ENCODE results near the gene HIVEP3.

The HIVEP3 gene

DNA sequence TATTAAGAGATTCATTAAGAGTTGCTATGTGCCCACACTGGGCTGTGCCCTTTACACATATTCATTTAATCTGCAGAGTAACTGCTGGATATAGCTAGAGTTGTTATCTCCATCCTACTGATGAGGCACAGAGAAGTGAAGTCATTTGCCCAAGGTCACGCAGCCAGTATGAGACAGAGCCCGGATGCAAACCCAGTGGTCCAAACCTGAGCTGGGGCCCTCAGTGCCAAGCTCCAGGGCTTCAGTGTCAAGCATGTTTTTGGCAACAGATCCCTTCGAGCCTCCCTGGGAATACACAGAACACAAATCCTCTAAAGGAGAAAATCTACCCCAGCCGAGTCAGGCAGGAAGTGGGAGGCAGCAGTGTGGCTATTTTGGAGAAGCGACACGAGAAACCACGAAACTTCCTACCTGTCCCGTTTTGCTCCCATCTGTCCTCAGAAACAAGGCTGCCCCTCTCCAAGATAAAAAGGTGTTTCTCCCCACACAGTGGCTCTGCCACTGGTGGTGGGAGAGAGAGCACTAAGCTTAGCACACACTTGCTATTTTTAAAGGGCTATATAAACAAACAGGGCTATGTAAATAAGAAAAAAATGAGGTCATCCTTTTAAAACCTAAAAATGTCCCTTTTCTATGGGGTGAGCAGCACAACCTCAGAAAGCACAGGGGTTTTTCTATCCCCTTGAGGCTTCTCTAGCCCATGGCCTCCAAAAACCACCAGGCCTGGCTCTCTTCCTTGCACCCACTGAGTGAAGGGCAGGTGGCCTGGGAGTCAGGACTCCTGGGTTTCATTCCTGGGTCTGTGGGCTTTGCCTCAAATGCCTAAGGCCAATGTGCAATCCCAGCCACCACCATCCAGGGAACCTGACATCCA is 295.6 kb downstream of the HIVEP3 start:
- DNase-seq: no peak

DNA sequence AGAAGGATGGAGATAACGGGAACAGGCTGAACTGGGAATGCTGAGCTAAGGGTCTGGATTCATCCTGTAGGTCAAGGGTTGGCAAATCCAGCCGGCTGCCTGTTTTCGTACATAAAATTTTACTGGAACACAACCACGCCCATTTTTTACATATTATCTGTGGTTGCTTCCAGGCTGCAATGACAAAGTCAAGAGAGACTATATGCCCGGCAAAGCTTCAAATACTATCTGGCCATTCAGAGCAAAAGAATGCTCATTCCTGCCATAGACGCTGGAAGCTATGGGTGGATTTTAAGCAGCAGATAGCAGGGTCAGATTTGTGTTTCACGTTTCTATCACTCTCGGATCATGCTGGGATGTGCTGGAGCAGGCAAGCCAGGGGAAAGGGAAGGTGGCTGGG is 296.3 kb downstream of the HIVEP3 start:
- no peak for DNase-seq

DNA sequence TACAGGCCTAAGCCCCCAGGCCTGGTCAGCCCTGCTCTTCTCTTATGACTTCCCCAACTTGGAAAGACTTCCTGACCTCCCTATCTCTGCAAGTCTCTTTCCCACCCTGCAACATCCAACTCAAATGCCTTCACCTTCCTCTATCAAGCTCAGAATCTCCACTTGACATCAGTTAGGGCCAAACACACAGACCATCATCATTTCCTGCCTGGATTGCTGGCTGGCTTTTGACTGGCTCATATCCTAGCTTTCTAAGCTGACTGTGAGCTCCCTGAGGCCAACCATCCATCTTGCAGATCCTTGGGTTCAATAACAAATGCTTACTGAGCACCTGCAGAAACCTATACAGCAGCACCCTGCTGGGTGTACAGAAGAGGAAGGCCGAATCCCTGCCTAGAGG is 296.9 kb downstream of the HIVEP3 start:
- no peak for DNase-seq

DNA sequence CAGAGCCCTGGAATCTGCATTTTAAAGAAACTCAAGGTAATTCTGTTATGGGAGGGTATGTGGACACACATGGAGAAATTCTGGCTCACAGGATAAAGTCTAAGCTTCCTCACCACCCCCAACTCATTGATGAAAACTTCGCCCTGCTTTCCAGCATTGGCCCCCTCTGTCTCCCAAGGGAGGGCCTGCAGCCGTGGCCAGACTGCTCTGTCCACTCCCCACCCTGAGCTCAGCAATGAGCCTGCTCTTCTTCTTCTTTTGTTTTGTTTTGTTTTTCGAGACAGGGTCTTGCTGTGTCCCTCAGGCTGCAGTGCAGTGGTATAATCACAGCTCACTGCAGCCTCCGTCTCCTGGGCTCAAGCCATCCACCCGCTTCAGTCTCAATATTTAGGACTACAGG is 297.5 kb downstream of the HIVEP3 start:
- no peak for DNase-seq

DNA sequence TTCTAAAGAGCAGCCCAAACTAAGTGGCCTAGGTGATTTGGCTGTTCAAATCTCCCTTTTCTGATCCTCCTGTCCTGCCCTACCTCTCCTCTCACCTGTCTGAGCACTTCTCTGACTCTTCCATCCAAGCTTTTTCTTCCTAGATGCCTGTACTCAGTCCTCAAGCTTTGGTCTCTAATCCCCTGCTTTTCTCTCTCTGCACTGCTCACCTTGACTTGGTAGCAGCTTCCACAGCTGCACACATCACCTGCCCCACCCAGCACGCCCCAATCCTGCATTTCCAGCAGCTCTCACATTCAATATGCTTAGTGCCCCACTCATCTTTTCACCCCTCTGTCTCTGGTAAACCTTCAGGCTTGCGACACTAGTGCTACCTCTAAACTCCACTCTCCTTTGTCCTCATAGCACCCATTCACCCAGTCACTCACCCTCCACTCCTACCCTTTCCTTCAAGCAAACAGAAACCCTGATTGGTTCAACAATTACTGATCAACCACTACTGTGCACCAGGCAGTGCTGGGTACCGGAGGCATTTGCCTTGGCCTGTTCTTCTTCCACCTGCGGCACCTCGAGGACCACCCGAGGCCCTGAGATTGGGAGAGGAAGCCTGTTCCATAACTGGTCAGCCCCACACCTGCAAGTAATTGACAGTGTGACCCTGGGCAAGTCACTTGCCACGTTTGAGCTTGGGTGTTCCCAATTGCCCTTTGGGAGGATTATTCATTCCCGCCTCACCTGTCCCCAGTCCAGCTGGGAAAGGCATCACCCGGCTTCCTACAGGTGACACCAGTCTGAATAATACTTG is 298.2 kb downstream of the HIVEP3 start:
- no peak for DNase-seq

DNA sequence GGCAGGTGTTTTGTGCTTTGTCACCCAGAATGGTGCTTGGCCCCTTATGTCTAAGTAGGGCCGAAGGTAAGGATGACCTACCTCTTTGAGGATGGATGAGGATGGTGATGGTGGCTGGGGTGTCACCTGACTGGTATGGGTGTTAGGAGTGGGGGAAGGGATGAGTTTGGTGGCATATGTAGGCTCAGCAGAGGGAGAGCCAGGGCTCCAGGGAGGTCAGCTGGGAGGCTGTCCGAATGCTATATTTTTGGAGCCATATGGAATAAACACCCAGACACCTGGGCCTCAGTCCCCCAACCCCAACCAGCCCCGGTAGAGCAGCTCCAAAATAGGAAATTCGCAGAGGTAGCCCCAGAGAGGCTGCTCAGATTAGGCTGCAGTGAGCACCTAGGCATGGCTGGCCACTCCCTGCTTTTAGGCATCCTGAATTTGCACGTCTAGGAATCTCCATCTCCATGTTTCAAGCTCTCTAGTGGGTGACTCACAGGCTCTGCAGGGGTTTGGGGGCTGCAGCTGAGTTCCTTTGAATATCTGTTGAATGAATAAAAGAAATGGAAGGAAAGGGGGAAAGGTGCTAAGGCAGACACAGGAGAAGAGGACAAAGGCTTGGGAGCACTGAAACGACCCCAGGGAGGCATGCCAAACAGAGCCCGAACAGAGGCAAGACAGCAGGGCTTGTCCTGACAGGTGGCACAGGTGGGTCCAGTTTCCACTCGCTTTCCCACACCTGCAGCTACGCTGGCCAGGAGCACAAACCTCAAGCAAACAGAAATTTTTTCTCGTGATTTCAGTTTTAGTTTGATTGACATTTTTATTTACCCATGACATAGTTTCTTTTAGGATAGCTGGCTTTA is 299.0 kb downstream of the HIVEP3 start:
- no peak for DNase-seq

DNA sequence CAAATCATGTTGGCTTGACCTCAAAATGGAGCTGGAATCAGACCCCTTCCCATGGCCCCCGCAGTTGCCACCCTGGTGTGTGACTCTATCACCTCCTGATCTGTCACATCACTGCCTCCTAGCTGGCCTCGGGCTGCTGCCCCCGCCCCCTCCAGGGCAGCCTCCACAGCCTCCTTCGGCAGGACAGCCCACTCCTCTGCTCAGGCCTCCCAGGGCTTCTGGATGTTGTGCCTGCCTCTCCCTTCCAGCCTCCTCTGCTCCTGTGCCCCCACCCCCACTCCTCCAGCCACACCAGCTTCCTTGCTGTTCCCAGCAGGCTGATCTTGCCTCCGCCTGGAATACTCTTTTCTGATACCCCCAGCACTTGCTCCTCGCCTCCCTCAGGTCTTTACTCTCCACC is 299.9 kb downstream of the HIVEP3 start:
- DNase-seq: no peak

DNA sequence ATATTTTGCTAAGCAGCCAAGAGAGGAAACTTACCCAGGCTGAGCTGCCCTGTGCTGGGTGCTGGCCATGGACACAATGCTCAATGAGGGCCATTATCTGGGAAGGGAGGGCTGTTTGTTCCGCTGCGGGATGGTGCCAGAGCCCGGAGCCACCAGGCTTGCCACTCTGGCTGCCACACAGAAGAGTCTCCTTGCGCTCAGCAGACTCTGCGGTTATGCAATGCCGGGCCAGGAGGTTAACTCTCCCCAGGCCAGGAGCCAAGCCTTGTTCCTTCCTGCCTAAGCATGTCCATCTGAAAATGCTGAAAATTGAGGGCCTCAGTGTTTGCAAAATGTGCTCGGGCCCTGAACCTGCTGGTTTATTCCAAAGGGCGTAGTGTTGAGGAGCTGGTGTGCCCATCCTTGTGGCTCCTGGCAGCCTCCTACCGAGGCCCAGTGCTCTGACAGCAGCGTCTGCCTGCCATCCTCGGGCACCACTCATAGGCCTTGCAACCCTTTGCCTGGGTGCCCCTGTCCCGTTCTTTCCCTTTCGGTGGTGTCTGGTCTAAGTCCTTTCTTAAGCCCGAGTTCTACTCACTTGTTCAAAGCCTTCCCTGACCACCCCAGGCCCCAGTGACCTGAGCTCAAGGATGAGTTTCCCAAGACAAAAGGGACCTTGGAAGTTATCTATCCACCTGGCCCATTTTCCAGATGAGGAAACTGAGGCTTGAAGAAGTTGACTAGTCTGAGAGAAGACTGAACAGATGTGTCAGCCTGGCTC is 300.5 kb downstream of the HIVEP3 start:
- no peak for DNase-seq

DNA sequence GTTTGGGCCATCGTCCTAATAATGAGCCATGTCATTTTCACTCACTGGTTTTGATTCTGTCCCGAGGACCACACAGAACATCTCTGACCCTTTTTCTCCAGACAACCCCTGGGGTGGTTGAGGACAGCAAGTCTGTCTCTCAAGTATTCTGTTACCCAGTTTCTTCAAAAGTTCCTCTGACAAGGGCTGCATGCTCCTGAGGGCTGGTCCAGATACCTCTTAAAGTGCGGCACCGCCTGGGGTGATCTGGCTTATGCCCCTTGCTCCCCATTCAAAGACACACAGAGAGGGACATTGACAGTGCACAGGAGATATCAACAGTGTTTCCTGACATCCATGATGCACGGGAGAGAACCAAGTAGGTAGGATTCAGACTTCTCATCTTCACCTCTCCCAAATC is 301.4 kb downstream of the HIVEP3 start:
- no peak for DNase-seq

DNA sequence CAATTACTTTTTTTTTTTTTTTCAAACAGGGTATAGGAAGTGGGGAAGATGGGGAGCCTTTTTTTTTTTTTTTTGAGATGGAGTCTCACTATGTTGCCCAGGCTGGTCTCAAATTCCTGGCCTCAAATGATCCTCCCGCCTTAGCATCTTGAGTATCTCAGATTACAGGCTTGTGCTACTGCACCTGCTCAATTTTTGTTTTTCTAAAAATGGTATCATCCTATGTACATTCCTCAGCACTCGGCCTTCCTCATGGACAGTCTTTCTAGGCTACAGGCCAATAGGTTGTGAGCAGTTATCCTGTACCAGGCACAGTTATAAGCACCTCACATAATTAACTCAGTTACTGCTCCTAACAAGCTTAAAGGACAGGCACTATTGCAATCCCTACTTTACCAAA is 302.2 kb downstream of the HIVEP3 start:
- DNase-seq: no peak

DNA sequence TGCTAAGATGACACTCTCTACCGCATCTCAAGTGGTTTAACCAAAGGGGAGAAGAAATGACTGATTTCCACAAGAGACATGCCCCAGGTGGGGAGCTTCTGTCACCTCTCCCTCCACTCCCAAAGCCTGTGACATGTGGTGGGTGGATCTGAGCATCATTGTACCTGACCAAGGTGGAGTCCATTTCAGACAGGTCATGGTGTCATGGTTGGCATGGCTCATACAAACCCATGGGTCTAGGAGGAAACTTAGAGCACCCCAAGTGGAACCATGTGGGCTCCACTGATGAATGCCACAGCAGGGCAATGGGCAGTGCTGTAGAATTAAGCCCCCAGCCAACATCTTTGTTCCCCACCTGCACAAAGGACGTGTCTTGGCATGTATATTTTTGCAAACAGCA is 302.7 kb downstream of the HIVEP3 start:
- DNase-seq: no peak

DNA sequence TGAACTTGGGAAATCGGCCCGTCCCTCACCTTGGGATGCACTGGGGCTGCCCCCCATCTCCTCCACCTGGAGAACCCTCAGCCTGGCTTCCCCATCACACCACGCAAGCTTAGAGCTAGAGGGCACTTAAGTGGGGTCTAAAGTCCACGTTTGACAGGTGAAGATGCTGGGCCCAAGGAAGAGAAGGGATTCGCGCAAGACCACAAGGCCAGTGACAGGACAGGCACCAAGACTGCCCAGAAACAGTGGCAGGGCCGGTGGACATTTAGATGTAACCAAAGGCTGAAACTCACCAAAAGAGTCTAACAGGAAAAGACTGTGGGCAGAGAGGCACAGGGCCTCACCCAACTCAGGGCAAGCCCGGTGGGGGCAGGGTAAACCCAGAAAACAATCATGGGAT is 303.4 kb downstream of the HIVEP3 start:
- DNase-seq: no peak

DNA sequence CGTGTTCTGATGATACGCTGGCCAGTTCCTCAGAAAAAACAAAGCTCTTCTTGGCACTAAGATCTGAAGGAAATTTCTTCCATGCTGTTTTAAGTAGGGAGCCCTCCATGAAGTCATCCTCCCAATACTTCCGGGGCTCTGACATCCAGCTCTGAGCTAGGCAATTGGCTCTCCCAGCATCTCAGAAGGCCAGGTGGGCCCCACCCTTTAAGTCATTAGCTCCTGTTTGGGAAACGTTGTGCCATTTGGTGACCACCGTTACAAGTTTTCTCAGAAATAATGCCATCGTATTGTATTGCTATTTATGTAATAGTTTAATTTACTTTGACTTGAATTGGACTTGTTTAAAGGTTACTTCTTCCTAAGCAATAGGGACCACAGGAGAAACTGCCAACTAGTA is 303.9 kb downstream of the HIVEP3 start:
- DNase-seq: no peak

DNA sequence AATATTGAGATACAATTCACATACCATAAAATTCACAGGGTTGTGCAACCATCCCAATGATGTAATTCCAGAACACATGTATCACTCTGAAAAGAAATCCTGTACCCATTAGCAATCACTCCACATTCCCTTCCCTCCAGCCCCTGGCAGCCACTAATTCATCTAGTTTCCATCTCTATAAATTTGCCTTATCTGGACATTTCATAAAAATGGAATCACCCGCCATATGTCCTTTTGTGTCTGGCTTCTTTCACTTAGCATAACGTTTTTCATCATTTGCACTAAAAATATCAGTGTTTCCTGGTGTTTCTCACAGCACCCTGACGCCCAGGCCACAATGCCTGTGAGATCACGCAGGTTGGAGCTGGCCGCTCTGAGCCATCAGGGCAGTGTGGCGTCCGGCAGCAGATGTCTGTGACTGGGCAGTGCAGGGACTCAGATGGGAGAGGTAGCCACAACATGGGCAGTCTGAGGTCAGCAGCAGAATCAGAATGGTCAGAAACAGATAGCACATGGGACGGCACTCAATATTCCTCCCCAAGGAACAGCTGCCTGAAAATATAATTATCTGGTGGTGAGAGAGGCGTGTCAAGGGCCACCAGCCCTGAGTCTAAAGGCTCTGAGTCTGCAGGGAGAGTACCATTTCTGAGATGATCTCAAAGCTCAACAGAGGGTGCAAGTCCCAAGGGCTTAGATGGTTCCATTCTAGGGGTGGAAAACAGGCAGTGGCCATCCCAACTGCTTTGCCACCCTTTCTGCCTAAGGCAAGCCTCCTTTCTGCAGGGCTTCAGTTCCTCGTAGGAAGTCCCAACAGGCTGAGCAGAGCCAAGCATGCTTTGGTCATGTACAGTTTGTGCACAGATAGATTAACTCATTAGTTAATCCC is 304.8 kb downstream of the HIVEP3 start:
- no peak for DNase-seq

DNA sequence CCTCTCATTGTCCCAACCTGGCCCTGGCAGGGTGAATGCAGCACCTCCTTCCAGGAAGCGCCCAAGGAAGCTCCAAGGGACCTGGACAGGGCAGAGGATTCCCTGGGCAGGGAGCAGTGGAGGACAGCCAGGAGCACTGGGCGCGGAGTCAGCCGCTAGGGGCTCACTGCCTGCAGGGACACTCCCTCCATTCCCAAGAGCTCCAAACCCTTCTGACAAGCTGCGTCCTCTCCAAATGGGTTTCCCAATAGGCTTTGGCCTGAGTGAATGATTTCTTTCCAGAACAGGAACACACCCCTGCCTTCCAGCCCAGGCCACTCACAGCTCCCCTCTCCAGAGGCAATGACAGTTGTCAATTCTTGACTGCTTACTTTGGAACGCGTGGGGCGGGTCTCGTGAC is 305.8 kb downstream of the HIVEP3 start:
- no peak for DNase-seq

DNA sequence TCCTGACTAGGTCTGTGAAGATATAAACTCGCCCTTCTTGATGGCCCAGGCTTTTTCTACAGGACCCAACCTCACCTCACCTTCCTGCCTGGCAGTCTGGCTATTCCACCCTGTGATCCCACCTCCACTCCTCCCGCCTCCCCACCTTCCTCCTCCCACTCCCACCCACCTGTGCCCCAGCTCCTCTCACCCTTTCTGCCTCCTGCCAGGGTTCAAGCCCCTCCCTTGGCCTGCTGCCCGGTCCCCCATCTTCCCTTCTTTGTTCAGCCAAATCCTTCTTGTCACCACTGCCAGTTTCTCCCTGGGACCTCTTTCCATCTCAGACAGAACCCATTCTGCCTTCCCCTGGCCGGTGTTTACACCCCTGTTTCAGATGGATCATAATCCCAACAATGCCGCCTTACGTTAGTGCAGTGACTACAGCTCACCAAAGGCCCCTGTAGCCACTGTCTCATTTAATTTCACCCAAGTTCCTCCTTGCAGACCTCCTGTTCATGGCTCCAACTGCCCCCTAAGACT is 306.7 kb downstream of the HIVEP3 start:
- no peak for DNase-seq

DNA sequence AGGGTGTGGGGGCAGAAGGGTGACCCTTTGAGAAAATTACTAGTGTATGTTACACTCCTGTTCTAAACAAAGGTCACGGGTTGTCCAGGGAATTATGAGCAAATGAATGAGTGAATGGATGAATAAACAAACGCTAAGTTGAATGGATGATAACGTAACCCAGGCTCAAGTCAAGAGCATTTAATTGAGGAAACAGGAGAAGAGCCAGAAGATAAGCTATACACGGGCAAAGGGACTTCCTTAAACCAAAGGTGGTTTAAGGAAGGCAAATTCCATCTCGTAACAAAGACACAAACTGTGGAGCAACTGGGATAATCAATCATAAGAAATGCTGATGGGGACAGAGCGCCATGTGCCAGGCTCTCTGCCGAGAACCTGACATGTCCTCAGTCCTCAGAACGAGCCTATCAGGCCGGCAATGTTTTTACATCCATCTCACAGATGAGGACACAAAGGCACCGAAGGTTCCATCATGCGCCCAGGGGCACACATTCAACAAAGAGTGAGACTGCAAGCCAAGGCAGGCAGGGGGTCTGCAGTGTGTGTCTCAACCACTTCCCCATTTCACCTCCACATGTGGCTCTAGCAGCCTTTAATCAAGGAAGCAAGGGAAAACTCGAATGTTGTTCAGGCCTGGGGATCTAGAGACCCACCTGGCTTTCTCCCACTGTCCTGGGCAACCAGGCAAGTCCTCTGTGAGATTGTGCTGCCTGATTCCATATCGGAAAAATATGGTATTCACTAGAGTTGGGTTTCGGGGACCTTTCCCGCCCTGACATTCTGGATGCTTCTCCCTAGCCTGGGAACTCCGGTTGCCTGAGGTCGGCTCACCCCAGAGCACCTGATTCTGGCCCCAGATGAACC is 307.4 kb downstream of the HIVEP3 start:
- no peak for DNase-seq

DNA sequence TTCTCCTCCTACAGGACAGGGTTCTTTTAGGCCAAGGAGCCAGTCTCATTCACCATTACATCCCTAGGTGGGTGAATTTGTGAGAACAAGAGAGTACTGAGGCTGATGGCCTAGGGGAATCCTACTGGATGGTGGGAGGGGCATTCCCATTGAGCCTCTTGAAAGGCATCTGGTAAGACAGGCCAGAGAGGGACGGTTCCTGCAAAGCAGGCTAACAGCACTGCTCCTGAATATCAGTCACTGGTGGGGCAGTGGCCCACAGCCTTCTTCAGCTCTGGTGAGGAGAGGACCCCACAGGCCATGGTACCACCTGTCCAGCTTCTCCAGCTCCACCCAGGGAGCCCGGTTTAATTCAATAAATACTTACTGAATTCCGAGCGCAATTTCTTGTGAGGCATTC is 308.4 kb downstream of the HIVEP3 start:
- DNase-seq: no peak

DNA sequence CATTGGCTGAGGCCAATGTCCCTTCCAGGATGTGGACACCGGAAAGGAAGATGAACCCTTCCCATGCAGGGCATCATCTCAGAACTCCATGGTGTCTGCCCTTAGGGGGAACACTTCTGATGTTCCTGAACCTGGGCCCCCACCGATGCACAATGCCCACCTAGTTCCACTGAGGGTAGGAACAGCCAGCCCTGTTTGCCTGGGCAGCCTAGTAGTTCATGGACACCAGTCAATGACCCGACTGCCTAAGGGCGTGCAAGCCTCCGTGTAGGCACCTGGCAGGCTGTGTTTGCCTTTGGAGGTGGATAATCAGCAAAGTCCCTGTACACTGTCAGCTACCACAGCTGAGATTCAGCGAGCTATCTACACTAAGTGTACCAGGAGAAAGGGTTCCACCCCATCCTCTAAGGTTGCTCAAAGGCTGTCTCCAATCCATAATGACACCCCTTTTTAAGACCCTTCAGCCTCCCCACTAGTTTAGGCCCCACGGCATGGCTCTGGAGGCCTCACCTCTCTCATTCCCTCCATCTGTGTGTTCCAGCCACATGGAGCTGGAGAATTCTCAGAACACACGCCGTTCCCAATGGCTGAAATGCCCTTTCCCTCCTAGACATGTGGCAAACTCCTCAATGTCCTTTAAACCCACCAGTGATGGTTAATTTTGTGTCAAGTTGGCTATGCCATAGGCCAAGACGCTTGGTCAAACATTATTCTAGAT is 309.4 kb downstream of the HIVEP3 start:
- DNase-seq: no peak

DNA sequence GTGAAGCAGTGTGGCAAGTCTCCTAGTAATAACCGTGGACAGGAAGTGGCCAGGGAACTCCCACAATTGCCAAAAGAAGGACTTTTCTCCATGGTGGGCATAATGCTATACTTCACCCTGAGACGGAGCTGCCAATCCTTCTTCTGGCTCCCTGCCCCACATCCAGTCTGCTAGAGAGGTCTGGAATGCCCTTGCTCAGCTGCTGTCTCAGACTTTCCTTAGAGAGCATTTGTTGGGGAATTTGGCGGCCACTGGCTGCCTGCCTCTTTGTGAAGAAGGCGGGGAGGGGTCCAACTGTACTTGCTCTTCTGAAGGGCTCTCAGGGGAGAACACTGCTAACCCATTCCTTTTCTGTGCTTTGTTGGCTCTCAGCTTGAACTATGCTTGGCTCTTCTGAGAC is 310.5 kb downstream of the HIVEP3 start:
- no peak for DNase-seq

Data from stimulated activated CD4-positive, alpha-beta T cell treated with anti-CD3 and anti-CD28 coated beads, Interleukin-12 subunit alpha, Interleukin-12 subunit beta, amount 100 ng/mL, for 4 hours (primary cell).